Chondrocyte (in vitro differentiated cells): ENCODE results near the gene IER2. TPM values are rescaled to one million over a fixed set of nuclear protein-coding genes. Genes with fewer than 3 reads are reported as not detected.
"Not testable (repeated sequence)": the region's sequence is repeated elsewhere in the genome, so short reads cannot be mapped to it uniquely, and the experiment has no call there.

Experiments
- DNase-seq: peaks from one replicate; pipeline ENCODE4 v3.0.0; 2021; ENCODE audit warnings: mixed read lengths, low spot score
- H3K27ac Mint-ChIP-seq: one replicate; pipeline ENCODE4 v1.8.0; 2021; ENCODE audit warnings: mild to moderate bottlenecking, moderate library complexity, mixed read lengths; ENCODE audit not compliant: unreplicated experiment
- H3K27me3 Mint-ChIP-seq: 2 replicates; pipeline ENCODE4 v1.8.0; 2021; ENCODE audit warnings: low read depth, mixed read lengths
- H3K36me3 Mint-ChIP-seq: 2 replicates; pipeline ENCODE4 v1.8.0; 2021; ENCODE audit warnings: low read depth, mixed read lengths
- H3K4me1 Mint-ChIP-seq: 2 replicates; pipeline ENCODE4 v1.8.0; 2021; ENCODE audit warnings: low read depth, mild to moderate bottlenecking, mixed read lengths
- H3K4me3 Mint-ChIP-seq: one replicate; pipeline ENCODE4 v1.8.0; 2021; ENCODE audit warnings: mild to moderate bottlenecking, moderate library complexity, mixed read lengths; ENCODE audit not compliant: unreplicated experiment
- H3K9me3 Mint-ChIP-seq: 2 replicates; pipeline ENCODE4 v1.8.0; 2021; ENCODE audit warnings: low read depth, mixed read lengths
- CTCF ChIP-seq: fragments of 200-600 bp; sonication (generic); IDR thresholded peaks from 2 replicates; pipeline ENCODE4 v1.5.0; 2021; ENCODE audit warnings: antibody characterized with exemption, mild to moderate bottlenecking, moderate library complexity
- total RNA-seq: library from RNA; stranded (reverse); gene quantifications from 3 replicates; pipeline ENCODE4 v1.2.1, GENCODE V29; 2021

The IER2 gene
- total RNA-seq, 1 donor from 2014 or later, result 58.5 TPM

- Mint-ChIP-seq H3K36me3 (no peaks in the 10 kb centered on the region), H3K9me3 (no peaks in the 10 kb centered on the region), H3K27me3 (no peaks in the 10 kb centered on the region), H3K27ac (peak overlapping the region; percentile 98), H3K4me3 (no peak overlapping the region), H3K4me1 (peaks cover 75% of the 10 kb centered on the region)
- TF ChIP-seq CTCF, result no peak
- no peak for DNase-seq
Measured at GRCh38 chr19:13165162-13165997, 15.2 kb downstream of the IER2 start.

GRCh38 chr19:13166151-13166550 is 15.9 kb downstream of the IER2 start:
- Mint-ChIP-seq H3K27ac (peak overlapping the region; percentile 27), H3K4me1 (peaks cover 78% of the 10 kb centered on the region)
- not testable (repeated sequence) for DNase-seq, H3K9me3 Mint-ChIP-seq, H3K4me3 Mint-ChIP-seq, H3K27me3 Mint-ChIP-seq, H3K36me3 Mint-ChIP-seq

- Mint-ChIP-seq H3K4me3 (no peak overlapping the region), H3K36me3 (no peaks in the 10 kb centered on the region), H3K9me3 (no peaks in the 10 kb centered on the region), H3K27me3 (no peaks in the 10 kb centered on the region), H3K4me1 (peaks cover 74% of the 10 kb centered on the region), H3K27ac (peak overlapping the region; percentile 82)
- DNase-seq, result no peak
- no peak for TF ChIP-seq CTCF
Measured at GRCh38 chr19:13169769-13170168, 19.6 kb downstream of the IER2 start.

GRCh38 chr19:13171146-13171545 is 20.9 kb downstream of the IER2 start:
- no peaks in the 10 kb centered on the region for H3K9me3 Mint-ChIP-seq
- H3K27ac Mint-ChIP-seq, result no peak overlapping the region
- H3K36me3 Mint-ChIP-seq, result no peaks in the 10 kb centered on the region
- DNase-seq, result no peak
- peaks cover 61% of the 10 kb centered on the region for H3K4me1 Mint-ChIP-seq
- H3K4me3 Mint-ChIP-seq, result no peak overlapping the region
- no peak for TF ChIP-seq CTCF
- no peaks in the 10 kb centered on the region for H3K27me3 Mint-ChIP-seq

- H3K27me3 Mint-ChIP-seq, result no peaks in the 10 kb centered on the region
- no peak for TF ChIP-seq CTCF
- H3K27ac Mint-ChIP-seq, result peak overlapping the region; percentile 84
- no peaks in the 10 kb centered on the region for H3K9me3 Mint-ChIP-seq
- H3K4me1 Mint-ChIP-seq, result peaks cover 50% of the 10 kb centered on the region
- no peaks in the 10 kb centered on the region for H3K36me3 Mint-ChIP-seq
- no peak overlapping the region for H3K4me3 Mint-ChIP-seq
- no peak for DNase-seq
Measured at GRCh38 chr19:13172346-13173138, 22.3 kb downstream of the IER2 start.
